Activated gamma-delta T cell (primary cell): ENCODE measurements around the gene ERN2.
"Not testable (repeated sequence)": the region's sequence is repeated elsewhere in the genome, so short reads cannot be mapped to it uniquely, and the experiment has no call there.

Experiments used
- DNase-seq: peaks from one replicate; lab custom pipeline; 2025; lab: John Stamatoyannopoulos, UW

The ERN2 gene

DNA sequence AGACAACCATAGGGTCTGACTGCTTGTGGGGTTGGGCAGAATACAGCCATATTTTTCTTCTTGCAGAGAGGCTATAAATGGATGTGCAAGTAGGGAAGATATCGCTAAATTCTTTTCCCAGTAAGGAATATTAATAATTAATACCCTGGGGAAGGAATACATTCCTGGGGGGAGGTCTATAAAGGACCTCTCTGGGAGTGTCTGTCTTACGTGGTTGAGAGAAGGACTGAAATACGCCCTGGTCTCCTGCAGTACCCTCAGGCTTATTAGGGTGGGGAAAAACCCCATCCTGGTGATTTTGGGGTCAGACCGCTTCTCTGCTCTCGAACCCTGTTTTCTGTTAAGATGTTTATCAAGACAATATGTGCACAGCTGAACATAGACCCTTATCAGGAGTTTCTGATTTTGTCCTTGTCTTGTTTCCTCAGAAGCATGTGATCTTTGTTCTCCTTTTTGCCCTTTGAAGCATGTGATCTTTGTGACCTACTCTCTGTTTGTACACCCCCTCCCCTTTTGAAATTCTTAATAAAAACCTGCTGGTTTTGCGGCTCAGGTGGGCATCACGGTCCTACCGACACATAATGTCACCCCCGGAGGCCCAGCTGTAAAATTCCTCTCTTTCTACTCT lies 9.7 kb upstream of the ERN2 start:
- DNase-seq, result not testable (repeated sequence)

DNA sequence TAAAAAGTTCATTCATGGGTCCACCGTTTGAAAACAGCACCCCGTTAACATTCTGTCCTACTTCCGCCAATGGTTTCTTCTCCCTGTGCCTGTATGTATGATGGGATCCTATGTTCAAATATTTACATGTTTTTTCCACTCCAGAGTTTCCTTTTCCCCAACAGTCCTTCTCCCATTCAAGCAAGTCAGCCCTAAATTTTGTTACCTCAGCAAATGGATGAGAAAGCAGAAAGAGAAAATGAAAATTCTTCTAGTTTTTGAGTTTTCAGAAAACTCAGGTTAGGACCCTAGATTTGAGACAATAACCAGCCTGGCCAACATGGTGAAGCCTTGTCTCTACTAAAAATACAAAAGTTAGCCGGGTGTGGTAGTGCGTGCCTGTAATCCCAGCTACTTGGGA lies 3.5 kb upstream of the ERN2 start:
- no peak for DNase-seq

DNA sequence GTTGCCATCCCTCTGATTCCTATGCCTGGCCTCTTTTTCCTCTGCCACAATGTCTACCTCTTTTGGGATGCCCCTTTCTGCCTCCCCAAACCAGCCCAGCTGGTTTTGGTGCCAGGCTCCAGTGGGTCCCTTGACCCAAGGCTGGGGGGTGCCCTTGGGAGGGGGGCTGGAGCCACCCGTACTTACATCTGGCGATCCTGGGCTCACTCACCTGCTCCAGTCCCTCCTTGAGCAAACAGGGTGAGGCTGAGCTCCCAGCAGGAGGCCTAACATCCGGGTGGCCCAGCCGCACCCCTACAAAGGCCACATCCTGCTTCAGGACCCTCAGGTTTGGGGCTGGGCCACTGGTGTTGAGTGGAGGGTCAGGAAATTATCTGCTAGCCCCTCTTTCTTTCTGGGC lies 1.2 kb downstream of the ERN2 start:
- no peak for DNase-seq

DNA sequence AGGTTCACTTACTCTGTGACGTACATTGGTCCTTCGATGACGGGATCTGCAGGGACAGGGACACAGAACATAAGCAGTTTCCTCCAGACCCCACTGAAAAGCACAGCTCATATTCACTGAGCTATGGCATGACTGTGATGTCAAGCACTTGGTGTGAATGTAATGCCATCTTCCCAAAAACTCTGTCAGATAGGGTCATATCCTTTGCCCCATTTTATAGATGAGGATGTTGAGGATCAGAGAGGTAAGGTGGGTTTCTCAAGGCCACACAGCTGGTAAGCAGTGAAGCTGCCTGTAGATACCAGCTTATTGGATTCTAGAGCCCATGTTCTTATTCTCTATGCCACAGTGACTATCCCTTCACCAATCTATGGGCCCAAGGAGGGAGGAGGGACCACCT lies 2.5 kb downstream of the ERN2 start:
- no peak for DNase-seq

GRCh38 chr16:23710008-23710407 lies 3.0 kb downstream of the ERN2 start:
- no peak for DNase-seq

- no peak for DNase-seq
Observed at GRCh38 chr16:23709536-23709935, 3.5 kb downstream of the ERN2 start.

DNA sequence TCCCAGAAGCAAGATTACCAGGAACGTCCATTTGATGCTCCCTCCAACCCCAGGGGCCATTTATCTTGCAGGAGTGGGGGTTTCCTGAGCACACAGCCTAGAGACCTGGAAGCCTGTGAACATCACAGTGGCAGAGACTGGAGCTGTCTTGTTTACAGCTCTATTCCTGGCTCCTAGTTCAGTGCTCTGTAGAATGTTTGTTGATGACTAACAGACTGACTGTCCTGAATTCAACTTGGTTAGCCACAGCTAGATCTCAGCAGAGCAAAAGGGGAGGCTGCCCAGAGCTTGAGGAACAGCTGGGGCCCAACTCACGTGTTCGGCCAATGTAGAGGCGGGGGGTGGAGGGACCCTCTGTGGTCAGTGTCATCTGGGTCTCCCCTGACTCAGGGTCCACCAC lies 6.6 kb downstream of the ERN2 start:
- no peak for DNase-seq

DNA sequence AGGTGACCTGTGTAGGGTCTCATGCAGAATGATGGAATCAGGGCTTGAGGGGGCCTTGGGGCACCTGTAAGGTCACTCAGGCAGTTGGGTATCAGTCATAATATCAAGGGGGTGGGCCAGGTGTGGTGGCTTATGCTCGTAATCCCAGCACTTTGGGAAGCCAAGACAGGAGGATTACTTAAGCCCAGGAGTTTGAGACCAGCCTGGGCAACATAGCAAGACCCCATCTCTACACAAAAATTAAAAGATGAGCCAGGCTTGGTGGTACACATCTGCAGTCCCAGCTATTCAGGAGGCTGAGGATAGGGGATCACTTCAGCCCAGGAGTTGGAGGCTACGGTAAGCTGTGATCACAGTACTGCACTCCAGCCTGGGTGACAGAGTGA lies 7.5 kb downstream of the ERN2 start:
- DNase-seq, result no peak

DNA sequence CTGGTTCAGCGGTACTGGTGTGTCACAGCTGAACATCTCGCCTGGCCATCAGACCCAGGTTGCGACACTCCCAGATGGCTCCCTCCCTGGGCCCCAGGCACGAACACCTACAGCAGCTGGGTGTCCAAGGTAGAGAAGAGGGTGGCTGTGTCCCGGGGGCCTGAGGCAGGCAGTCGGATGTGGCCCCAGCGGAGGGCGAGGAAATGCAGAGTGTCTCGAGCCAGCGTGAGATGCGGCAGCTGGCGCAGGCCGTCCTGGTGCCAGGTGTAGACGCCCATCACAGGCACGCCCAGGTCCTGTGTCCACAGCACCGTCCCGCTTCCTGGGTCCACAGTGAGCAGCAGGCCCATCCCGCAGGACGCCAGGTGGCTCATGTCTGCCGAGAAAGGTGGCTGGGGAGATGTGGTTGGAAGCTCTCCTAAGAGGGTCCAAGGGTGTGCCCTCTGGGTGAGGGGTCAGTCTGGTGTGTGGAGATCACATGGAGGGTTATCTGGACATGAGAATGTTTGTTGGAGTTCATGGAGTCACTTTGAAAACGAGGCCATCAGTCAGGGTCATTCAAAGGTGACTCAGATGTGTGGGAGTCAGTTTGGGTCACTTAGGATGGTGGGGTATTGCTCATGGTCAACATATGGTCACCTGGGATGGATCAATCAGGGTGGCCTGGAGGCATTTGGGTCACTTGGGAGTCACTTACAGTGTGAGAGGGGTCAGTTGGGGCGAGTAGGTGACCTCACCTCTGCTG lies 8.1 kb downstream of the ERN2 start:
- DNase-seq, result no peak

- DNase-seq, result no peak
Observed at GRCh38 chr16:23702951-23703350, 10.1 kb downstream of the ERN2 start.

GRCh38 chr16:23701045-23701444 lies 12.0 kb downstream of the ERN2 start:
- no peak for DNase-seq

GRCh38 chr16:23700509-23700908 lies 12.5 kb downstream of the ERN2 start:
- DNase-seq, result no peak

DNA sequence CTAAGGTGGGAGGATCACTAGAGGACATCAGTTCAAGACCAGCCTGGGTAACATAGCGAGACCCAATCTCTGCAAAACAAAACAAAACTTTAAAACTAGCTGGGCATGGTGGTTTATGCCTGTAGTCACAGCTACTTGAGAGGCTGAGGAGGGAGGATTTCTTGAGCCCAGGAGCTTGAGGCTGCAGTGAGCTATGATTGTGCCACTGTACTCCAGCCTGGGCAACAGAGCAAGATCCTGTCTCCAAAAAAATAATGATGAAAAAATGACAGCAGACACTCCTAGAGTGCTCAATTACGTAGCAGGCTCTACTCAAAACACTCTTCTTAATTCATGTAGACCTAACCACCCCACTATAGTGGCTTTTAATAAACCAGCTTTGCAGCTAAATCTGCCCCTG lies 12.9 kb downstream of the ERN2 start:
- no peak for DNase-seq

GRCh38 chr16:23699100-23699499 lies 13.9 kb downstream of the ERN2 start:
- no peak for DNase-seq

DNA sequence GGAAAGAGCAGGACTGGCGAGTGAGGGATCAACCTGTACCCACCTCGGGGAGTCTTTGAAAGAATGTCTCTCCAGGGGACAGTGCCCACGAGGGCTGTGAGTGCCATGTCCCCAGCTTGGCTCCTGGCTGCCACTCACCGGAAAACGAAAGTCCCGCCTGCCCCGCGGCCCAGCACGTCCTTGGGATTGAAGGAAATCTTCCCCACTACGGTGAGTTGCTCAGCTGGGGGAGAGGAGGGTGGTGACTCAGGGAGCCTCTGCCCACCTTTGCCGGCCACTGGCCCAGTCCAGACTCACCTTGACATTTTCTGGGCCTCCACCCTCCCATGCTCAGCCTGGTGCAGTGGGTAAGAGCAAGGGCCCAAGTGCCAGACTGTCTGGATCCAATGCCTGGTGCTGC lies 17.3 kb downstream of the ERN2 start:
- DNase-seq, result no peak

- no peak for DNase-seq
Observed at GRCh38 chr16:23694644-23695373, 18.2 kb downstream of the ERN2 start.

DNA sequence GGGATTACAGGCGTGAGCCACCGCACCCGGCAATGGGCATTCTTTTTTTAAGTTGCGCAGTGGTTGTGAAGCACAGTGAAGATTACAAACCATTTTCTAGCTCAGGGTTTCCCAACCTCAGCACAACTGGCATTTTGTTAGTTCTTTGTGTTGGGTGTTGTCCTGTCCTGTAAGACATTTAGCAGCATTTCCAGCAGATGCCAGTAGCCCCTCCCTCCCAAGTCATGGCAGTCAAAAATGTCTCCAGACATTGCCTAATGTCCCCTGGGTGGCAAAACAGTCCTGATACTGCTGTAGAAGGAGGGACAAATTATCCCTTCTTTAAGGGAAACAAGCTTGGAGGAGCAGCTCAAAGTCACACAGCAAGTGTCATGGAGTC lies 18.8 kb downstream of the ERN2 start:
- no peak for DNase-seq

- no peak for DNase-seq
Observed at GRCh38 chr16:23692190-23692837, 20.7 kb downstream of the ERN2 start.

DNA sequence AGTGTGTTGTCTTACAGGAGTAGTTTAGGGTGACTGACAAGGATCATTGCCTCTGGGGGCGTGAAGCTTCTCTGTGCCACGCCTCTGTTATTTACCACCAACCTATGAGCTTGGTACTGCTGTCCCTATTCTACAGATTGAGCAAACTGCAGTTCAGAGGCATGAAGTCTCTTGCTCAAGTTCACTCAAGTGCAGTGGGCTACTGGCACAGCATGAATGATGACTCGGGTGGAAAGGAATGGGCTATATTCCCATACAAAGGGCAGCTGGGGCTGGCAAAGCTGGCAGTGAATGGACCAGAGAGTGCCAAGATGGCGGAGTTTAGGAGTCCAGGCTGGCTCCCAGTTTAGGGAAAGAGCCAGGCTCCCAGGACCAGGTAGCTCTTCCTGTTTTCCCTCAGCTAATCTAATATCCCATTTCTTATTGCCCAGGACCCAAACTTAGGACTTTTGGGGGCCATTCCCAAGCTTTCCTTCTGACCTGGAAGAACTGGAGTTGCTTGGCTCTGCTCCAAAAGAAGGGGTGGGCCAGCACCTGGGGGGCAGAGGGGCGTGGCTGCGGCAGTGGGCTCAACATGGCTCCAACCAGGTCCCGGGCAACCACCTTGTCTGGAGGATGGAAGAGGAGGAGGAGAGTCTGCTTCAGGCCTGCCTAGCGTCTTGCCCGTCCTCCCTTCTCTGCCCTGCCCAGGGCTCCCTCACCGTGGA lies 21.4 kb downstream of the ERN2 start:
- no peak for DNase-seq

DNA sequence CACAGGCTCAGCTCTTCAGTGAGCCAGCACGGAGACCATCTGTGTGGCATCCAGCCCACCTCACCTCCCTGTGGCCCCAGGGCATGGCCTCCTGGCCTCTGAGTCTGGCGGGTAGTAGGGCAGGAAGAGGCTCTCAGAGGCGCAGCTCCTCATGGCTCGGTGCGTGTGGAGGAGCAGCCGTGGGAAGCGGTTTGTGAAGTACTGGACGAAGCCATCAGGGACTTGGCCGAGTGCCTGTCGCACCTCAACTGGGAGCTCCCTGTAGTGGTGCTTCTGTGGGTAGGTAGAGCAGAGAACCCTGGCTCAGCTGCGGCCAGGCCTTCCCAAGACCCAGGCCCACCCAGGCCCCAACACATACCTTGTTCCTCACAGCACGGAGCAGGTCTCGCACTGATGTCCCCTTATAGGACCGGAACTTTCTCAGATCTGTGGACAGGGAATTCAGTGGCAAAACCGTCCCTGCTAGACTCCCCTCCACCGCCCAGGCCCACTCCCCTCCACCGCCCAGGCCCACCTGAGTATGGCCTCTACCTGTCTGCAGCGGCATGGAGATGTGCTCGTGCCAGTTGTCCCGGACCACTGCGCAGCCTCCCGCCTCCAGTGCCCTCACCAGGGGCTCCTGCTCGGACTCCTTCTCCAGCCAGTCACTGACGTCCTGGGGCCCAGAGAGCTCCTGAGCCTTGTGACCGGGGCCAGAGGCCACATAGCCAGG lies 22.1 kb downstream of the ERN2 start:
- no peak for DNase-seq

DNA sequence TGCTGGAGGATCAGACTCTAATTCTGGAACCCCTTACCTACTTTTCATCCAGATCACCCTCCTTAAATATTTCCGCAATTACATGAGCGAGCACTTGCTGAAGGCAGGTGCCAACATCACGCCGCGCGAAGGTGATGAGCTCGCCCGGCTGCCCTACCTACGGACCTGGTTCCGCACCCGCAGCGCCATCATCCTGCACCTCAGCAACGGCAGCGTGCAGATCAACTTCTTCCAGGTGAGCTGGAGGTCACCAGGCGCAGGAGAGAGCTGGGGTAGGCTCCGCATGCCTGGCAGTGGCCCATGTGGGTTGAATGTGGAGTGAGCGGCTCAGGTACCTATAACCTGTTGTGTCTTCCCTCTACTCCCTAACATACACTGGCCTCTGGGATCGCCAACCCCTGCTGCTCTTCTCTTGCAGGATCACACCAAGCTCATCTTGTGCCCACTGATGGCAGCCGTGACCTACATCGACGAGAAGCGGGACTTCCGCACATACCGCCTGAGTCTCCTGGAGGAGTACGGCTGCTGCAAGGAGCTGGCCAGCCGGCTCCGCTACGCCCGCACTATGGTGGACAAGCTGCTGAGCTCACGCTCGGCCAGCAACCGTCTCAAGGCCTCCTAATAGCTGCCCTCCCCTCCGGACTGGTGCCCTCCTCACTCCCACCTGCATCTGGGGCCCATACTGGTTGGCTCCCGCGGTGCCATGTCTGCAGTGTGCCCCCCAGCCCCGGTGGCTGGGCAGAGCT lies 23.4 kb downstream of the ERN2 start:
- DNase-seq, result no peak
